OCI-LY7 (cell line): ENCODE results near the gene CST6.

Source experiments
- CTCF ChIP-seq: fragments of 200-600 bp; sonication (generic); conservative IDR thresholded peaks from 2 replicates; pipeline ENCODE4 v1.5.1; 2014; ENCODE audit warnings: mild to moderate bottlenecking, antibody characterized with exemption, low read length, moderate library complexity, mixed read lengths
- EZH2phosphoT487 ChIP-seq: fragments of 200-600 bp; sonication (generic); IDR thresholded peaks from 2 replicates; pipeline ENCODE4 v1.6.1; 2018; ENCODE audit warnings: low read depth, borderline replicate concordance, mild to moderate bottlenecking, mixed run types, antibody characterized with exemption, low read length, moderate library complexity, mixed read lengths

- TF ChIP-seq CTCF (no peak), EZH2phosphoT487 (no peak)
These were observed 49.5 kb downstream of the CST6 start for GRCh38 chr11:66061268-66061667.
